Keratinocyte (primary cell): ENCODE measurements around the gene RBM4B. TPM values are rescaled to one million over a fixed set of nuclear protein-coding genes. Genes with fewer than 3 reads are reported as not detected.

Experiments used
- DNase-seq: peaks from one replicate; pipeline ENCODE4 v3.0.0-alpha.2; 2011; ENCODE audit warnings: low read depth, missing footprints, low spot score
- FAIRE-seq: peaks from 2 replicates; lab custom pipeline; 2011; peaks lifted over from hg19 to GRCh38; lab: Jason Lieb, UNC
- H2AFZ ChIP-seq: 2 replicates; pipeline ENCODE4 v1.6.0; 2012; ENCODE audit warnings: low read length, control low read depth, inconsistent platforms; ENCODE audit not compliant: control insufficient read depth
- H3K27ac ChIP-seq: 2 replicates; pipeline ENCODE4 v1.5.1; 2011; ENCODE audit warnings: low read length; ENCODE audit not compliant: control insufficient read depth, insufficient read depth
- H3K27me3 ChIP-seq: 3 replicates; pipeline ENCODE4 v1.6.0; 2011; ENCODE audit warnings: low read length; ENCODE audit not compliant: control insufficient read depth, insufficient read depth; ENCODE audit errors: extremely low read depth
- H3K36me3 ChIP-seq, 2 experiments: 2 replicates in 1 of 2; 3 replicates in 1 of 2; pipeline ENCODE4 v1.5.1; 2011; ENCODE audit warnings: low read length in 2 of 2, mild to moderate bottlenecking in 1 of 2; ENCODE audit not compliant: control insufficient read depth in 2 of 2, insufficient read depth in 2 of 2; ENCODE audit errors: extremely low read depth in 1 of 2
- H3K4me1 ChIP-seq: 3 replicates; pipeline ENCODE4 v1.5.1; 2011; ENCODE audit warnings: low read length; ENCODE audit not compliant: control insufficient read depth, insufficient read depth; ENCODE audit errors: extremely low read depth
- H3K4me2 ChIP-seq: 3 replicates; pipeline ENCODE4 v1.6.0; 2011; ENCODE audit warnings: low read depth, low read length; ENCODE audit not compliant: control insufficient read depth, insufficient read depth; ENCODE audit errors: extremely low read depth
- H3K4me3 ChIP-seq, 3 experiments: fragments of 200-600 bp in 1 of 3; sonication (generic) in 1 of 3; 2 replicates in 2 of 3; 3 replicates in 1 of 3; pipeline ENCODE4 v1.5.1; 2011 to 2016; ENCODE audit warnings: low read length in 3 of 3, mild to moderate bottlenecking in 3 of 3, control low read depth in 2 of 3, inconsistent platforms in 1 of 3, low read depth in 1 of 3, mixed read lengths in 1 of 3, mixed run types in 1 of 3, moderate library complexity in 1 of 3; ENCODE audit not compliant: control insufficient read depth in 2 of 3, insufficient read depth in 2 of 3; ENCODE audit errors: extremely low read depth in 1 of 3
- H3K79me2 ChIP-seq: 2 replicates; pipeline ENCODE4 v1.6.0; 2012; ENCODE audit warnings: low read length; ENCODE audit not compliant: control insufficient read depth, insufficient read depth
- H3K9ac ChIP-seq: 3 replicates; pipeline ENCODE4 v1.6.0; 2011; ENCODE audit warnings: low read length; ENCODE audit not compliant: control insufficient read depth, insufficient read depth; ENCODE audit errors: extremely low read depth
- H3K9me1 ChIP-seq: 3 replicates; pipeline ENCODE4 v1.6.0; 2011; ENCODE audit warnings: low read length; ENCODE audit not compliant: control insufficient read depth, insufficient read depth; ENCODE audit errors: extremely low read depth
- H3K9me3 ChIP-seq: 2 replicates; pipeline ENCODE4 v1.5.1; 2012; ENCODE audit warnings: low read depth, low read length; ENCODE audit not compliant: control insufficient read depth
- H4K20me1 ChIP-seq: 3 replicates; pipeline ENCODE4 v1.6.0; 2011; ENCODE audit warnings: low read length; ENCODE audit not compliant: control insufficient read depth, insufficient read depth; ENCODE audit errors: extremely low read depth
- CTCF ChIP-seq, 3 experiments: IDR thresholded peaks in 1 of 3; conservative IDR thresholded peaks in 1 of 3; optimal IDR thresholded peaks in 1 of 3; 2 replicates in 2 of 3; 3 replicates in 1 of 3; pipeline versions ENCODE3 to v1.5.1; 2011; ENCODE audit warnings: low read length in 3 of 3, mild to moderate bottlenecking in 3 of 3, moderate library complexity in 2 of 3, control low read depth in 1 of 3, inconsistent platforms in 1 of 3; ENCODE audit not compliant: insufficient read depth in 2 of 3; ENCODE audit errors: extremely low read depth in 1 of 3
- EZH2 ChIP-seq: IDR thresholded peaks from one replicate; pipeline ENCODE4 v1.6.1; 2012; ENCODE audit warnings: inconsistent platforms, mild to moderate bottlenecking, low read length, moderate library complexity
- dilution Hi-C: fragments of 300-500 bp; cut with MboI; formaldehyde crosslinking; loops from one replicate; pipeline ENCODE4 v1.7.0; 2020; ENCODE audit warnings: low sequenced_read_pairs; ENCODE audit not compliant: extremely low pct_ligation_motif_present
- polyA plus RNA-seq, 5 experiments: library from polyadenylated mRNA; depleted of rRNA in 3 of 5; stranded (reverse) in 3 of 5; stranded (forward) in 1 of 5; unstranded in 1 of 5; fragments of >200 nt; gene quantifications; 1 replicate in 1 of 5; 2 replicates in 3 of 5; 3 replicates in 1 of 5; pipeline versions ENCODE4 v1.2.1 to v1.2.3, GENCODE V29; 2011 to 2012; ENCODE audit warnings: missing spikeins in 2 of 5, low read depth in 1 of 5, low replicate concordance in 1 of 5

RBM4B gene
- polyA plus RNA-seq, 1 donor (not counting 4 experiments of a cell fraction or from before 2014, with no cell fraction given) = 20.9 TPM

GRCh38 chr11:66626926-66627325, 50.8 kb downstream of the RBM4B start:
- H3K36me3 ChIP-seq = peaks cover 60 to 61% of the 10 kb centered on the region in 2 experiments
- H4K20me1 ChIP-seq = peaks cover 47% of the 10 kb centered on the region
- no peak for TF ChIP-seq EZH2
- no peak for TF ChIP-seq CTCF (optimal IDR thresholded peaks at IDR 0.05 in 1 of 3, IDR thresholded peaks at IDR 0.05 in 1 of 3, conservative IDR thresholded peaks at IDR 0.05 in 1 of 3; ENCODE audit: extremely low read depth in 1 of 3, insufficient read depth in 2 of 3, low read length in 3 of 3)
- FAIRE-seq (no peak), DNase-seq (no peak)
- no peaks in the 10 kb centered on the region for H3K4me1 ChIP-seq
- dilution Hi-C loops = no loop called here
- no peak overlapping the region for H3K27ac ChIP-seq
- no peaks in the 10 kb centered on the region for H3K27me3 ChIP-seq
- H3K9me1 ChIP-seq = peaks cover 2% of the 10 kb centered on the region
- H3K79me2 ChIP-seq = peaks cover 100% of the 10 kb centered on the region
- no peak overlapping the region for H3K9ac ChIP-seq
- H3K4me3 ChIP-seq = no peak overlapping the region
- no peak overlapping the region for H3K4me2 ChIP-seq
- H2AFZ ChIP-seq = no peak overlapping the region
- H3K9me3 ChIP-seq = no peaks in the 10 kb centered on the region

GRCh38 chr11:66626382-66626781, 51.3 kb downstream of the RBM4B start:
- dilution Hi-C loops = no loop called here
- H3K27ac ChIP-seq = no peak overlapping the region
- H3K4me3 ChIP-seq = no peak overlapping the region
- no peaks in the 10 kb centered on the region for H3K9me3 ChIP-seq
- peaks cover 50% of the 10 kb centered on the region for H4K20me1 ChIP-seq
- no peak overlapping the region for H3K9ac ChIP-seq
- no peaks in the 10 kb centered on the region for H3K27me3 ChIP-seq
- H3K9me1 ChIP-seq = peaks cover 2% of the 10 kb centered on the region
- no peak overlapping the region for H3K4me2 ChIP-seq
- TF ChIP-seq CTCF (optimal IDR thresholded peaks at IDR 0.05 in 1 of 3, IDR thresholded peaks at IDR 0.05 in 1 of 3, conservative IDR thresholded peaks at IDR 0.05 in 1 of 3; ENCODE audit: extremely low read depth in 1 of 3, insufficient read depth in 2 of 3, low read length in 3 of 3) (no peak), EZH2 (no peak)
- DNase-seq = no peak
- no peaks in the 10 kb centered on the region for H3K4me1 ChIP-seq
- H2AFZ ChIP-seq = no peak overlapping the region
- H3K36me3 ChIP-seq = peaks cover 61% of the 10 kb centered on the region in 2 experiments
- no peak for FAIRE-seq
- H3K79me2 ChIP-seq = peaks cover 100% of the 10 kb centered on the region
